Lower leg skin (tissue), 3 donors: ENCODE results near the gene FANCI.

Experiments used
- POLR2A ChIP-seq, 2 donors: fragments of 450-650 bp; IDR thresholded peaks; one replicate each; pipeline ENCODE4 v1.6.1; 2016 to 2017; ENCODE audit warnings: antibody characterized with exemption in 2 of 2, mild to moderate bottlenecking in 1 of 2, moderate library complexity in 1 of 2
- TF ChIP-seq, protein P1 (sequence below), 3 donors: fragments of 450-650 bp; IDR thresholded peaks; one replicate each; pipeline ENCODE4 v1.5.1; 2016; ENCODE audit warnings: antibody characterized with exemption in 3 of 3, mild to moderate bottlenecking in 3 of 3, moderate library complexity in 2 of 3

- TF ChIP-seq, protein P1, sequence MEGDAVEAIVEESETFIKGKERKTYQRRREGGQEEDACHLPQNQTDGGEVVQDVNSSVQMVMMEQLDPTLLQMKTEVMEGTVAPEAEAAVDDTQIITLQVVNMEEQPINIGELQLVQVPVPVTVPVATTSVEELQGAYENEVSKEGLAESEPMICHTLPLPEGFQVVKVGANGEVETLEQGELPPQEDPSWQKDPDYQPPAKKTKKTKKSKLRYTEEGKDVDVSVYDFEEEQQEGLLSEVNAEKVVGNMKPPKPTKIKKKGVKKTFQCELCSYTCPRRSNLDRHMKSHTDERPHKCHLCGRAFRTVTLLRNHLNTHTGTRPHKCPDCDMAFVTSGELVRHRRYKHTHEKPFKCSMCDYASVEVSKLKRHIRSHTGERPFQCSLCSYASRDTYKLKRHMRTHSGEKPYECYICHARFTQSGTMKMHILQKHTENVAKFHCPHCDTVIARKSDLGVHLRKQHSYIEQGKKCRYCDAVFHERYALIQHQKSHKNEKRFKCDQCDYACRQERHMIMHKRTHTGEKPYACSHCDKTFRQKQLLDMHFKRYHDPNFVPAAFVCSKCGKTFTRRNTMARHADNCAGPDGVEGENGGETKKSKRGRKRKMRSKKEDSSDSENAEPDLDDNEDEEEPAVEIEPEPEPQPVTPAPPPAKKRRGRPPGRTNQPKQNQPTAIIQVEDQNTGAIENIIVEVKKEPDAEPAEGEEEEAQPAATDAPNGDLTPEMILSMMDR (IDR thresholded peaks at IDR 0.05), result no peak
- TF ChIP-seq POLR2A (IDR thresholded peaks at IDR 0.05), result no peak
These were observed 42.2 kb upstream of the FANCI start for GRCh38 chr15:89201465-89202005.
